HG03439 (cell line): ENCODE measurements around the gene ARPC1B.
"Not testable (repeated sequence)": the region's sequence is repeated elsewhere in the genome, so short reads cannot be mapped to it uniquely, and the experiment has no call there.

Source experiments
- ATAC-seq: cut with Tn5 transposase; IDR thresholded peaks from one replicate; pipeline ENCODE4 v1.9.1; 2021; ENCODE audit warnings: mild to moderate bottlenecking, moderate library complexity; ENCODE audit not compliant: unreplicated experiment

Gene ARPC1B

DNA sequence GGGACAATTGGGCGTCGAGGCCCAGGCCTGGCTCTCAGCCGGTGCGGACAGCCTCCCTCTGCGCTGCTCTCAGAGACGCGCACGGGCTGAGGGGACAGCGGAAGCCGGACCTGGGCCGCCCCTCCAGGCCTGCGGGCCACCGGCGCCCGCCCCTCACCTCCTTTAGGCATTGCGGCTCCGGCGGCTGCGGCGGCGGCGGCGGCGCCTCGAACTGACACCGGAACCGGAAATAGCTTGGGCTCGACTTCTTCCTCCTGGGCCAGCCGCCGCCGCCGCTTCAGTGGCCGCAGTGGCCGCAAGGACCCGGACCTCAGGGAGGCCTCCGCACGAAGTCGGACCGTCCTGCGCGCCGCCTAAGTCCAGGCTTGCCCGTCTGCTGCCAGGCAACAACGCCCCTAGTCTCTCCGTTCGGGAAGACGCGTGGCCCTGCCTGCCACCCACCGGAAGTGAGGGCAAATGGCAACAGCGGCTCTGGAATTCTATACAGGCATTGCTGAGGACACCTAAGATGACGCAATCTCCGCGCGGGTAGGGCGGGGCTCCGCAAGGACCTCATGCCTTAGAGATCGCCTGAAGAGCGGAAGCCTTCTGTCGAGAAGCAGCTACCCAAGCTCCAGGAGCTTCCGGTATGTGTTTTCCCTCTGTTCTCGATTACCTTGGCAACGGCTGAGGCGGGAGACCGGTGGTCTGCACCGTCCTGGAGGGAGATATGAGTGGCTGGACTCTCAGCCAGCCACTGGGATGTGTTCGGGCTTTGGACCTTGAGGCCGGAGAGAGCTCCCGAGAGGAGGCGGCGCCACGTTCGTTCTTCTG is 34.1 kb downstream of the ARPC1B start, which contains the start of the genes BUD31 and PDAP1:
BUD31 (plus strand) TSS at position 591 of the 813 bp plus-strand sequence. CDS start 2,124 bp downstream, outside the sequence.
PDAP1 (minus strand) TSS at position 219 of the 813 bp plus-strand sequence; CDS start at position 170, 49 bp downstream.
- ATAC-seq = peak; percentile 76

DNA sequence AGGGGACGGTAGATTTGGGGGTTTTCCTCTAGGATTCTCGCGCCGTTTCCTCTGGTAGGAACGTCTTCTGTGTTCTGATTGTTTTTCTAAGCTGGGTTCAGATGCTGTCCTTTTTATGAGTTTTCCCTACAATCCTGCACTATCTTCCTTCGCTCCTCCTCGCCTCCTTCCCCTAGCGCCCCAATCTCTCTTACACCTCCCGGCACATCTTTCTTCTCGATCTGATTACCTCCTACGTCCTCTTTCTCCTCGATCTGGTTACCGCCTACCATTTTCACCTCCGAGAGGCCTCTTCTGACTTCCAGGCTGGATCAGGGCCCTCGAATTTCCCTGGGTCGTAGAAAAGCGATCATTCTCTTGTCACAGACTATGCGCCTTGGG is 34.7 kb downstream of the ARPC1B start:
- peak; percentile 8 for ATAC-seq

DNA sequence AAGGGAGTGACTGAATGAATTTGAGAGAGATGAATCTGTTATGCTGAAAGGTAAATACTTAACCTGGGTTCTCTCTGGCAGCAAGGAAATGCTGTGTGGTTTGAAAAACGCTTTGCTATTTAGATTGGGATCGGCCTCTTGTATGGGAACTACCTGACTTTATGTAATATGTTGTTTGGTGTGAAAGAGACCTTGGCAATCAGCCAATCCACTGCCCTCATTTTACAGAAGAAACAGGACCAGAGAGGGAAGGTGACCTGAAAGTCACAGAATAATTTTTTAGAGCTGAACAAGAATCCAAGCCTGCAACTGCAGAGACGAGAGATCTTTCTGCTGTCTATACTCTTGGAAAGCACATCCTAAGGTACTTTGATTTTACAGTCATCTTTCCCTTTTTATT is 35.3 kb downstream of the ARPC1B start:
- no peak for ATAC-seq

DNA sequence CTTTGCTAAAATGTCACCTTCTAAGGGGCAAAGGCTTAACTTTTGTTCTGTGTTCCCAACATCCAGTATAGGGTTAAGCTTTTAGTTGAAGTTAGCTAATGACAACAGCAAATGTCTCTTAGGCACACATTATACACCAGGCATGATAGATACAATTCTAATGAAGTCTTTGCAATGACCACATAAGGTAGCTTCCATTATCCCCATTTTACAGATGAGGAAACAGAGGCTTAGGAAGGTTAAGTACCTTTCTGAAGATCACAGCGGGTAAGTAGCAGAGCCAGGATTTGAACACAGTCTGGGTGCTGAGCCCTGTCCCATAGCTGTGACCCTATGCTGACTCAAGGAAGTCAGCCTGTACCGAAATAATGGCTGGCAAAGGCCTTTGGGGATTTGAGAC is 36.1 kb downstream of the ARPC1B start:
- no peak for ATAC-seq

DNA sequence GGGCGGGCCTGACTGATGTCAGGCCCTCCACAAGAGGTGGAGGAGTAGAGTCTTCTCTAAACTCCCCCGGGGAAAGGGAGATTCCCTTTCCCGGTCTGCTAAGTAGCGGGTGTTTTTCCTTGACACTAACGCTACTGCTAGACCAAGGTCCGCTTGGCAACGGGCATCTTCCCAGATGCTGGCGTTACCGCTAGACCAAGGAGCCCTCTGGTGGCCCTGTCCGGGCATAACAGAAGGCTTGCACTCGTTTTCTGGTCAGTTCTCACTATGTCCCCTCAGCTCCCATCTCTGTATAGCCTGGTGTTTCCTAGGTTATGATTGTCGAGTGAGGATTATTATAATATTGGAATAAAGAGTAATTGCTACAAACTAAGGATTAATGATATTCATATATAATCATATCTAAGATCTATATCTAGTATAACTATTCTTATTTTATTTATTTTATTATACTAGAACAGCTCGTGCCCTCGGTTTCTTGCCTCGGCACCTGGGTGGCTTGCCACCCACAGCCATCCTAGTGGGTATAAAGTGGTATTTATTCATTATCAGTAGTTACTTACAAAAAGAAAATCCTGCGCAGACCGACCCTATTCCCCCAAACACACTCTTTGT is 41.1 kb downstream of the ARPC1B start:
- ATAC-seq = not testable (repeated sequence)

DNA sequence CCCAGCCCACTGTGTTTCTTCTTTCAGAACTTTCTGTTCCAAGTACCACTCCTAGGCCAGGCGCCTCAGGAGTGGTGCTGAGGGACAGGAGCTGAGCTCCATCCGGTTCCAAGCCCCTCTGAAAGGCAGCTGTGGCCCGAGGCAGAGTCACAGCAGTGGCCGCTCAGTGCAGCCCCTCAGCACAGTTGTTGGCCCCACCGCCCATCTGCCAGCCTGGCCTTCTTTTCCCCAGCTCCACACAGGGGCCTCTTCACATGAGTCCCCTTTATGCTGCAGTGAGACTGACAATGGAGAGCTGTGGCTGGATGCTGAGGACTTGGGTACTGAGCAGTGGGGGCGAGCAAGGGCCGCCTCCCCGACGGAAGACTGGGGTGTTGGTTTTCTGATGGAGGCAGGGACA is 43.7 kb downstream of the ARPC1B start:
- ATAC-seq = no peak

DNA sequence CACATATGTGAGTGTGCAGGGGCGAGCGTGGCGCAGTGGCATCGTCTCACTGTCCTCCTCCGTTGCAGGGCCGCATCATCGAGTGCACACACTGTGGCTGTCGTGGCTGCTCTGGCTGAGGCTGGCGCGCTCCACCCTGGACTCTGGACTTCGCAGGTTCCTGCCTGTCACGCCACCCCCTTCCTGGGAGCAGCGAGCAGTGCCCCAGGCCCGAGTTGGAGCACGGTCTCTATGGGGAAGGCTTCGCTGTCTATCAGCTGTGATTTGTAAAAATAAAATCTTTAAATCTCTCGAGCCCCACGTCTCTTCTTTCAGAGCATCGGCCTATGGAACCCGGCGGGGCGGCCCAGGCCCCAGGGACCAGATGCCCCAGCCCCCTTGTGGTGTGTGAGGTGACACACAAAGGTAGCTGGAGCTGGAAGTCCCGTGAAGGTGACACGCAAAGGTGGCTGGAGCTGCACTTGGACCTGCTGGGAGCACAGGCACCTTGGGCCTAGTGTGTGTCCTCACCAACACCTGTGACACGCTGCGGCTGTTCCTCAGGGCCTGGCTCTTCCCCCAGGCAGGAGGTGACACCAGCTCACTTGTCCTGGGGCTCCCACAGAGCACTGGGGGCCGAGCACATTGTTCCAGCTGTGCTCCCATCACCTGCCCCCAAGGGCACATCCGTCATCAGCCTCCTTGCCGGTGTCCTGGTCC is 44.9 kb downstream of the ARPC1B start:
- ATAC-seq = no peak

DNA sequence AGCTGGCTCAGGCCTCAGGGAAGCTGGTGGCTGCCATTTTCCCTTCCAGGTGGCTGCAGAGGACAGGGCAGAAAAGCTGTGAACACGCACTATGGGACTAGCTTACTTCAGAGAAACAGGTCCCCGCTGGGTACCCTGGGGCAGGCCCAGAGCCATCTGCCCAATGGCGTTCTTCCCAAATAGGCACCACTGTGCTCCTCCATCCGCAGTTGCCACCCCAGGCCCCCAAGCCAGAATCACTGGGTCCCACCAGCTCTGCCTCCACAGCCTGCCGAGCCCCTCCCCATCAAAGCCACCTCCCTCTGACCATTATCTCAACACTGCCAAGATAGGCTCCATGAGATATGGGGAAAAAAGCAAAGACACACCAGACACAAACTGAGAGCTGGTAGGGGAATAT is 45.7 kb downstream of the ARPC1B start:
- ATAC-seq = no peak

DNA sequence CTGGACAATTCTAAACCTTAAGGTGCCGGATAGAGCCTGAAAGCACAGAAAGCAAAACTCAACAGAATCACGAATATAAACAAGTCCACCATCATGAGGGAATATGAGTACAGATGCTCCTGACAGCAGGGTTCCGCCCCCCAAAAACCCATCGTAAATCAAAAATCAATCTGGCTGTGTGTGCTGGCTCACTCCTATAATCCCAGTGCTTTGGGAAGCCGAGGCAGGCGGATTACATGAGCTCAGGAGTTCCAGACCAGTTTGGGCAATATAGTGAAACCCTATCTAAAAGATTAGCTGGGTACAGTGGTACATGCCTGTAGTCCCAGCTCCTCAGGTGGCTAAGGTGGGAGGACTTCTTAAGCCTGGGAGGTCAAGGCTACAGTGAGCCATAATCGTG is 46.5 kb downstream of the ARPC1B start:
- no peak for ATAC-seq

DNA sequence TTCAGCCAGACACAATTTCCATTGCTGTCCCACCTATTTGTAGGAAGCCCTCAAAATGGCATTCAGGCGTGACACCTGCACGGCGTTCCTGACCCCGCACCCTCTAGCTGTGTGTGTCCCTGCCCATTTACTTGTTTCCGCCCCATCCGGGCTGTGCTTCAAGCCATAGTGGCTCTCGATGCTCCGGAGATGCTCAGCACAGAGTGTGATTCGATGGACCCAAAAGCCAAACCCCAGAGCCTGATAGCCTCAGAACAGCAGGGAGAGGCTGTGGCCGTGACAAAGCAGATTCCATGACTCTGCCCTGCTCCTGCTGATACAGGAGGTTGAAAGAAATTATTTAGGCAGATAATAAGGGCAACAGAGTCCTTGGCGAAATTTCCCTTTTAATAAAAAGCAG is 47.7 kb downstream of the ARPC1B start:
- ATAC-seq = no peak

DNA sequence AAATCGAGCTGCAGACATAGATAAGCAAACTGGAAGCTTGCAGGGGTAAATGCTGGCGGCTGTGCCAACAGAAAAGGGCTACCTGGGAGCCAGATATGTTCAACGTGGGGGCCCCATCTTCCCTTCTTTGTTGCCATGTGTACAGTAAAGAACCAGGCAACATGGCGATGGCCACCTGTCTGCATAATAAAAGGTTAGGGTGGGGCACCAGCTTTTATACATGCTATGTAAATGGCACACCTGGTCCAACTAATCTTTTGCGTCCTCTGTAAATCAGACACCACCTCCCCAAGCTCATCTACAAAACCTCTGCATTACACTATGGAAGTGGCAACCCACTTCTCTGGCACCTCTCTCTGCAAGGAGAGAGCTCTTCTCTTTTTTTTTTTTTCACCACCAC is 48.1 kb downstream of the ARPC1B start:
- no peak for ATAC-seq

DNA sequence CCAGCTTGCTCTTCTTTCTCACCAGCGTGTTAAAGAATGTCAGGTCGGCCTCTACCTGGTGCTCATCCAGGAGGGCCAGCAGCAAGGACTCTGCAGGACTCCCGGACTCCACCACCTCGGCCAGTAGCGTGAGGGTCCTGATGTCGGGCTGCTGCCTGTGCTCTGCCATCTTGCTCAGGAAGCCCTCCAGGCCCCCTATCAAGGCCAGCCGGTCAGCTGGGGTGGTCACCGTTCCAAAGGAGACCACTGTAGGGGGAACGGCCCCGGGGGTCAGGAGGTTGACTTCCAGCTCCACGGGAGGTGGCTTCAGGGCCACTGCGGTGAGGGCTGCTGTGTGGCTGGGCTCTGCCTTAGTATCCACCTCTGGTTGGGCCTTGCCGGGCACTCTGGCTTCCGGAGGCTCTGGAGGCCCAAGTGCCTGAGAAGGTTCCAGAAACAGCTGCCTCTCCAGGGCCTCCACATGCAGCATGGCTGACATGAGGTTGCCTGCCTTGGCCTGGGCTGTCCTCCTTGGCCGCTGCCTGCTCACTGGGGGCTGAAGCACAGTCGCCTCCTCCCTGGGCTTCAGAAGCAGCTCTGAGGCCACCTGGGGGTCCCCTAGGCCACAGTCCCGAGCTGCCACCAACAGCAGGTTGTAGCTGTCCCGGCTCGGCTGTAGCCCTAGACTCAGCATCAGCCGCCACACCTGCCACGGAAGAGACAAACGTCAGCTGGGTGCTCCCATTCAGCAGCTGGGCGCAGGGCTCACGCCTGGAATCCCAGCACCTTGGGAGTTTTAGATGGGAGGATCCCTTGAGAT is 50.6 kb downstream of the ARPC1B start:
- ATAC-seq = no peak

DNA sequence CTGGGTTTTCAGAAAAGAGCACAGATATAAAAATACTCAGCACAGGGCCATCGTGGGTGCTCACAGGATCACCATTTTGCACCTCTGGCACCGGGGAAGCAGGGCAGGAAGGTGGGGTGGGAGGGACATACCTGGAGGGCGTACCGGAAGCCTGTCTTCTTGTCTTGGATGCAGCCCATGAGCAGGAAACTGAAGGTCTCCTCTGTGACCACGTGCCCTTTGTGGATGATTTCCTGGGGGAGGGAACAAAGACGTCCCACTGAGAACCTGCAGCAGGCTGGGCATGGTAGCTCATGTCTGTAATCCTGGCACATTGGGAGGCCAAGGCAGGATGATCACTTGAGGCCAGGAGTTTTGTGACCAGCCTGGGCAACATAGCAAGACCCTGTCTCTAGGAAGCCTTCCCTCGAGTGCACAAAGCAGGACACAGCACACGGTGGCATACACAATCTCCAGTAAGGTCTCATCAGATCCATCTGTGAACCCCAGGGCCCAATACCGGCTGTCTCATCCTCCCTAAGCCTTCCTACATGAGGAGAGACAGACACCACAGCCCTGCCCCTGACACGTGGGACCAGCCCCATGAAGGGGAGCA is 54.5 kb downstream of the ARPC1B start:
- no peak for ATAC-seq

DNA sequence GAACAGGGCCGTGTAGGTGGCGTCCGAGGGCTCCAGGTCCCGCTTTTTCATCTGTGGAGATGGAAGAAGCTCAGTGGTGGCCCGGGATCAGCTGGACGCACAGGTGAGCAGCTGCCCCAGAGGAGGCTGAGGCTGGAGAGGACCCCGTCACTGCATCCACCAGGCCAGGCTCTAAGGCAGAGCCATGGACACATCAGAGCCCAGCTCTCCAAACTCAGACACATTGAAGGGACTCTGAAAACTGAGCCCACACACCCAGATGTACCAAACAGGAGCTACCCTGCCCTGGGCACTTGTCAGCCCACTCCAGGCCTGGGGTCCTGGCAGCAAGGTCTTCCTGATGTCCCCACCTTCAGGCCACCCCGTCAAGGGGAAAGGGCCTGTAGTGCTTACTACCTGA is 55.2 kb downstream of the ARPC1B start:
- ATAC-seq = no peak

DNA sequence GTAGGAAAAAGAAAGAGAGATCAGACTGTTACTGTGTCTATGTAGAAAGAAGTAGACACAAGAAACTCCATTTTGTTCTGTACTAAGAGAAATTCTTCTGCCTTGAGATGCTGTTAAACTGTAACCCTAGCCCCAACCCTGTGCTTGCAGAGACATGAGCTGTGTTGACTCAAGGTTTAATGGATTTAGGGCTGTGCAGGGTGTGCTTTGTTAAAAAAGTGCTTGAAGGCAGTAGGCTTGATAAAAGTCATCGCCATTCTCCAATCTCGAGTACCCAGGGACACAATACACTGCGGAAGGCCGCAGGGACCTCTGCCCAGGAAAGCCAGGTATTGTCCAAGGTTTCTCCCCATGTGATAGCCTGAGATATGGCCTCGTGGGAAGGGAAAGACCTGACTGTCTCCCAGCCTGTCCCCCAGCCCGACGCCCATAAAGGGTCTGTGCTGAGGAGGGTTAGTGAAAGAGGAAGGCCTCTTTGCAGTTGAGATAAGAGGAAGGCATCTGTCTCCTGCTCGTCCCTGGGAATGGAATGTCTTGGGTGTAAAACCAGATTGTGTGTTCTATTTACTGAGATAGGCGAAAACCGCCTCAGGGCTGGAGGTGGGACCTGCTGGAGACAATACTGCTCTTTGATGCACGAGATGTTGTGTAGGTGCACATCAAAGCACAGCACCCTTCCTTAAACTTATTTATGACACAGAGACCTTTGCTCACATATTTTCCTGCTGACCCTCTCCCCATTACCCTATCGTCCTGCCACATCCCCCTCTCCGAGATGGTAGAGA is 57.4 kb downstream of the ARPC1B start:
- not testable (repeated sequence) for ATAC-seq

DNA sequence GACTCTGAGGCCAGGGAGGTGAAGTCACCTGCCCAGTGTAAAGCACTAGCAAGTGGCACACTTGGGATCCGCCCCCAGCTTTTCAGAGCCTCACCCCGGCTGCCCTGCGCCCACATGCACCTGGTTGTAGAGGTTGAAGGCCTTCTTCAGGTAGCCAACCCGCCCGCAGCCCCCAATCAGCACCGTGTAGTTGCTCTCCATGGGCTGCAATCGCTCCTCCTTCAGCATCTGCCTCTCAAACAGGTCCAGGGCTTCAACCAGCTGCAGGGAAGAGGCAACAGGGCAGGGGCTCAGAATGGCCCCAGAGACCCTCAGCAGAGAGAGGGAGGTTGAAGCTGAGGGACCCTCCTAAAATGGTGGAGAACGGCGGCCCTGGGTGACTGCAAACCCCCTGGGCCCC is 58.6 kb downstream of the ARPC1B start:
- ATAC-seq = no peak

DNA sequence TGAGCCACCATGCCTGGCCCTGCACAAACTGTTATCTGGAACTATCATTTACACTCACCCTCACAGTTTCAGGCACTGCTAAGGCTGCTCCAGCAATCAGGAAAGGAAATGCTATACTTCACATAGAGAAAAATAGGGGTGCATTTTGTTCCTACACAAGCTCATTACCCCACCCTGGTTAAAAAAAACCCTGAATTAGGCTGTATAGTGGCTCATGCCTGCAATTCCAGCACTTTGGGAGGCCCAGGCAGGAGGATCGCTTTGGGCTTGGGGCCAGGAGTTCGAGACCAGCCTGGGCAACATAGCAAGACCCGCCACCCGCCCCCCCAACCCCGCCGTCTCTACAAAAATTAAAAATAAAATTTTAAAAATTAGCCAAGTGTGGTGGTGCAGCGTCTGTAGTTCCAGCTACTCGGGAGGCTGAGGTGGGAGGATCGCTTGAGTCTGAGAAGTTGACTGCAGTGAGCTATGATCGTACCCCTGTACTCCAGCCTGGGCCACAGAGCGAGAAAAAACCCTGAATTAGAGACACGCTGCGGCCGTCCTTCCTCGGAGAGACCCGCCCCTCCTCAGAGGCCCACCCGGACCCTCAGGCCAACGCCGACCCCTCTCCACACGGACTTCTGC is 63.5 kb downstream of the ARPC1B start:
- peak; percentile 1 for ATAC-seq

DNA sequence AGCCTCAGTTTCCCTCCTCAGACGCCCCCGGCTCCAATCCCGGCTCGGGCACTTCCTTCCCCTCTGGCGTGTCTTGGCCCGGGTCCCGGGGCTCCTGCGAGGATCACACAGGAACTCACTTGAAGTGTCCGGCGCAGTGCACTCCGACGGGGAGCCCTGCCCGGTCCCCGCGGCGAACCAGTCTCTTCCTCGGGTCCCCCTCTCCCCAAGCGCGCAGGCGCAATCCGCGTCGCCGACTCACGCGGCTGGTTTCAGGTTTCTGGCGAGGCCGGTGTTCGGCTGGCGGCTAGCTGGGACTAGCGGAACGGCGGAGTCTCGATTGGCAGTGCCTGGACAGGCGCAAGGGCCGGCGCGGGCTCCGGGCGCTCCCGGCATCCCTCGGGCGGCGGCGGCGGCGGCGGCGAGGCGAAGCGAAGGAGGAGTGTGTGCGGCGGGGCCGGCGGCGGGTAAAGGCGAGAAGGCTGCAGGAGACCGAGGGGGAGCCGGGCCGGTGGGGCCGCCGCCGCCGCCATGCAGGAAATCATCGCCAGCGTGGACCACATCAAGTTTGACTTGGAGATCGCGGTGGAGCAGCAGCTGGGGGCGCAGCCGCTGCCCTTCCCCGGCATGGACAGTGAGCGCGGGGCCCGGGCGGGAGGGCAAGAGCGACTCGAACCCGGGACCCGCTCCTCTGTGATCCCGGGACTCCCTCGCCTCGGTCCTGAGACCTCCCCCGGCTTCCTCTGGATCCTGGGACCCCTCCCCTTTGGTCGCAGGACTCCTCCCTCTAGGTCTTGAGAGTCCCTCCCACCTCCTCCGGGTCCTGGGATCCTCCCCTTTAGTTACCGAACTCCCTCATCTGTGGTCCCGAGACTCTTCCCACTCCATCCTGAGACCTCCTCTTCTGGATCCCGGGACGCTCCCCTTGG is 64.3 kb downstream of the ARPC1B start, which contains the start of the genes CPSF4 and PTCD1:
CPSF4 (plus strand) TSS at position 371 of the 908 bp plus-strand sequence; CDS start at position 511, 140 bp downstream.
PTCD1 (minus strand) TSS at position 226 of the 908 bp plus-strand sequence. CDS start 3,556 bp downstream, outside the sequence.
- peak; percentile 89 for ATAC-seq
